NAMALWA (cell line): ENCODE measurements around the gene PRKAG2.
"Not testable (repeated sequence)": the region's sequence is repeated elsewhere in the genome, so short reads cannot be mapped to it uniquely, and the experiment has no call there.

Source experiments
- DNase-seq: peaks from one replicate; pipeline ENCODE4 v3.0.0-alpha.2; 2015; ENCODE audit warnings: low spot score

Gene PRKAG2

DNA sequence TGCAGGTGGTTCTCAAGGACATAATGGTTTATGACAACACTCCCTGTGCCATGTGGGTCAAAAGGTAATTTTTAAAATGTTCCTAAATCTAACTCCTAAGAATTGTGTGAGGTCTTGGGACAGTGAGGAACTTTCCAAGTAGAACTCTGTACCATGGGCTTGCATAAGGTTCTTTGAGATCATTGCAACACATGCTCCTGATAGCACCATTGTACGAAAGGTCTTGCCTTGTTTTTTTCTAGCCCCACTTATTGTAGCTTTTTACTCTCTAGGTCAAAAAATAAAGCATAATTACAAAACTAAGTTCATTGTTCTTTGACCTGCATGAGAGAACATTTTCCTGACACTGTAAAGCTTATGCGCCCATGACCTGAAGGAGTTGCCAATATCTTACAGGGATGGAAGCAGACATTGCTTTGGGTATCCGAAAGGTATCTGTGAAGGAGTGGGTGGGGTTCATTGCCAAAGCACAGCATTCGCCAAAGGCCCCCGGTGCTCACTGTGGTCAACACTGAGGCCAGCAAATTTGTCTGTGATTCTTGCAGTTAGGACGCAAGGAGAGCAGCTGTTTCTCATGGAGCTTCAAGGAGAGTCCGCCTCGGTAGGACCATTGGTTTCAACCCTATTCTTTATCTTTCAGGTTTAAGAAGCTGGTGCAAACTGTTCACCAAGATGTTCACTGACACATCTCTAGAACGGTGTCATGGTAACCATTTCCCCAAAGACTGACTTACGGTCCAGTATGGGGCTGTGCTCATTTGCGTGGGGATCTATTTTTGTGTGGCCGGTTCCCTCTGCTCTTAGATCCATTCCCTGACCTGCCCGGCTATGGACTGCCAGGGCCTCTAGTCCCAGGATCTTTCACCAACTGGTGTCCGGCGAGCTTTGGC lies 7.6 kb upstream of the PRKAG2 start:
- no peak for DNase-seq

DNA sequence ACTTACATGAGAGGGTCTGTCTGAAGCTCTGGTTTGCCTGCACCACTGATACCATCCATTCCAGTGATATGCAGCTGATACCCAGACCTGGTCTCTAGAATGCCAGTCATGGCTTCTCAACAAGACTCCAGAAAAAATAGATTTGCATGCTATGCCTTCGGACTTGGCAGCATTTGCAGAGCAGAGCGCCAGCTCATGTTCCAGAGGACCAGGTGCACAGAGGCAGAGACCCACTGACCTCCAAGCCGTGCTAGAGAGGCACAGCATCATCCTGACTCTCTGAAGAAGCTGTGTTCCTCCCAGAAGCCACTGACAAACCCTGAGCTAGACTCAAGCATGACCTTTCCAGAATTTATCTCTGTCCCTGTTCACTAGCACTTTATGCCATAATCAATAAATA lies 6.9 kb upstream of the PRKAG2 start:
- DNase-seq, result no peak

DNA sequence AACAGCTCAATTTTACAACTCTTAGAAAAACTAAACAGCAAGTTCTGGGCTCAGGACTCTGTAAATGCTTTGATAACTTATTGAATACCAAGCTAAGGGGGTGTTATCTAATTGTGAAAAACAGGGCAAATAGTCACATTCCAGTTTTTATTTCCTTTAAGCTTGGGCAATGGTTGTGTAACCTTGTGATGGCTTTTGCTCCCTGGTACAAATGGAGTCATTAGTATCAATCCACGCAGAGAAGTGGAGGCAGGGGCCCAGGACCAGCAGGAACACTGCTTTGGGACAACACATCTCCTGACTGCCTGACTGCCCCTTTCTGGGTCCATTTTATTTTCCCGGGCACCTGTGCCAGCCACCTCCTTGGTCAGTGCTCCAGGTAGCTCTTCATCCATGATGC lies 5.8 kb upstream of the PRKAG2 start:
- no peak for DNase-seq

DNA sequence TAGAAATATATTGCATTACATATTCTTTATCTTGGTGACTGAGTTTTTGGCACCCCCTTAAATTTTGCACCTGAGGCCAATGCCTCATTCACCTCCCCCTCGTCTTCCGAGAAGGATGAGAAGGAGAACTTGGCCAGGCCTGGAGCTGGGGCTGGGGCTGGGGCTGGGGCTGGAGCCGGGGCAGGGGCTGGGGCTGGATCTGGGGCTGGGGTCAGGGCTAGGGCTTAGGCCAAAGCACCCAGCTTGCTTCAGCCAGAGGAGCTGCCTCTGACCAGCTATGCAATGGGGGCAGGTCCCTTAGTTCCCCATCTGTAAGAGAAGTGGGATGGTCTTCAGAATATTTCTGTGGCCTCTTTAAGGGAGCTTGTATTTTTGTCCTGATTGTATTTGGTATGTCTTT lies 3.8 kb upstream of the PRKAG2 start:
- no peak for DNase-seq

DNA sequence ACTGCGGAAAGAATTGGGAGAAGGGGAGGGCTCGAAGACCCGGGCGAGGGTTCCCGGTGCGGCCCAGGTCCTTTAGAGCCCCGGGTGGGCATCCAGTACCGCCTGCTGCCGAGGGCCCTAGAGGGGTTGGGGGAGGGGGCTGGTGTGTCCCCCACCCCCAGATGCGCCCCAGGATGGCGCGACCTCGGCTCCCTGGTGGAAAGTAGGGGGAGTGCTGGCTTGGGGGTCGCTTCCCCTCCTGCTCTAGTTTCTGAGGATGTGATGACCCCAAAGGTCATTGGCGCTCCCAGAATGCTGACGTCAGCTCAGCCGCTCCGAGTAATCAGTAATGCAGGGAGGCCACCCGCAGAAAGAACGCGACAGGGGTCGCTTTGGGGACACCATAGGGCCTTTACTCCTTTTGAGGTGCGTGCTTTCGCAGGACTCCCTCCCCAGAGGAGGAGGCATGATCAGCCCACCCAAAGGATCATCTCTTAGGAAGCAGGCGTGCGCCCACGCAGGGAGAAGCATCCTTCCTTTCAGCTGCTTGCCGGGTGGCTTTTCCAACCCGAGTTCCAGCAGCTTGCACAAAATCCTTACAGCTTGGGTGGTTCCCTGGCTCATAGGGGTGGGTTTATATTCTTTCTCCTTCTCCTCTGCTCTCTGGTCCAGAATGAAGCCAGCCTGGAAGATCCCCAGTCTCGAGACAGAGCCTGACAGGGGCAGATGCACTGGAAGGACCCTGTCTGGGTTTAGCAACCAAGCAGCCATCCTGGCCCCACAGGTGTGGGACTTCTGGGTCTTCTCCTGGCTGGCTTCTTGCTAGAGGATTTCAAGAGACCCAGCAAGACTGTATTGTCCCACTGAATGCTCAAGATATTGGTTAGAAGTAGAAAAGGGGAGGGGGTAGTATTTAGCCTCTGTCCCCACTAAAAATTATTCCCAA lies 1.3 kb upstream of the PRKAG2 start:
- no peak for DNase-seq

DNA sequence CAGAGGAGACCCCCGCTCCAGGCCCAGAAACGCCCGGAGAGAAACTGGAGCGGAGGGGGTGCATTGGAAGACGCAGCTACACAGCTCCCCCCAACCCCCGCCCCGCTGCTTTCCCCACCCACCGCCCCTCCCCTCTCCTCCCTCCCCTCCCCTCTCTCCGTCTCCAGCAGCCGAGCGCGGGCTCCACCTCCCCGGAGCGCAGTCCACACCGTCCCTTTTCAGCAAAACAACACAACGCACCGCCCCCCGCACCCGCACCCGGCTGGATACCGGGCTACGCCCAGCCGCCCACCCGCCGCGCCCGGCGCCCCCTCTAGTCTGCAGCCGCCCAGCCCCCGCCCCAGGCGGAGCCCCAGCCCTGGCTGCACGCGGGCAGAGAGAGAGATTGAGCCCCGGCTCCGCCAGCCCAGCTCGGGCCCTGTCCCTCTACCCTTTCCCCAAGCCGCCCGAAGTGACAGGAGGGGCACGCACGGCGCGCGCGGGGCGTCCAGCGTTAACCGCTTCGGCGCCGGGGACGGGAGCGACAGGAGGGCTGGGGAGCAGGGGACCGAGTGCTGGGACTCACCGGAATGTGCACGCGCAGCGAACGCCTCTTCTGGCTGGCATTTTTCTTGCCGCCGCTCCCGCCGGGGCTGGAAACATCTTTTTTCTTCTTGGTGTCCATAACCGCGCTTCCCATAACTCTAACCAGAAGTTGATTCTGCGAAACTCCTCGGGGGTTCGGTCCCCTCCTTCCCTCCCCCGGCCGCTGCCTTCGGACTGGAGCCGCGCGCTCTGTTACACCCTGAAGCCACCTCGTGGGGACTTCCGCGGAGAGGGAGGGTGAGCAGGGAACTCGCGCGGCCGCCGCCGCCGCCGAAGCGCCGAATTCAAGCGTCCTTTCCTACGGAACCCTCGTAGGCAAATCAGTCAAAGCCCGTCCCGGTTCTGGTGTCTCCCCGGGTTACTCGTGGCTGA lies 695 bp downstream of the PRKAG2 start:
- no peak for DNase-seq

DNA sequence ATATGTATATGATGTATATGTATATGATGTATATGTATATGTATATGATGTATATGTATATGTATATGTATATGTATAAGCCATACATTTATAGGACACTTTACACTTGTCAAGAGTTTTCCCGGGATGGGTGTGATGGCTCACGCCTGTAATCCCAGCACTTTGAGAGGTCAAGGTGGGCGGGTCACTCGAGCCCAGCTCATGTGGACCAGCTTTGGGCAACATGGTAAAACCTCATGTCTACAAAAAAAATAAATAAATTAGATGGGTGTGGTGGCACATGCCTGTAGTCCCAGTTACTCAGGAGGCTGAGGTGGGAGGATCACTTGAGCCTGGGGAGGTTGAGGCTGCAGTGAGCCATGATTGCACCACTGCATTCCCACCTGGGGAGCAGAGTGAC lies 2.4 kb downstream of the PRKAG2 start:
- DNase-seq, result not testable (repeated sequence)

DNA sequence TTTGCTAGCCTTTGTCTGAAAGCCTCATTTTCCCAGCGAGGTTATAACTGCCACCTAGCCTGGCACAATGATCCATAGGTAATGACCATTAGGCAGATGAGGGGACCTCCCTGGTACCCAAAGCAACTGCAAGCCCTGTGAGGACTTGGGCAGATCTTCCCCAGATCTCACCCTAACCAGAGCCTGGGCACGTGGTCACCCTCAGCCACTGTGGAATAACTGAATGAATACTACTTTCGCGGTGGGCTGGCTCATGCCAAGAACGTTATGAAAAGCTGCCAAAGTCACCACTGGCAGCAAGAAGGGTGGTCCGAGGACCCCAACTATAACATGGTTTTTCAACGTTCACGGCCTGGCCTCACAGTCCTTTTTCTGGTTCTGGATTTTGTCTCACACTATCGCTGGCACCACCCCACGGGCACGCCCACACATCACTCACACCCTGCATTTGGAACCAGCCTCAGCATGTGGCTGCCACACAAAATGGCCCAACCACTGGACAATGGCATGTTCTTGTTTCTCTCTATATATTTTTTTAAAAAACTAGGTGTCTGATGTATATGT lies 3.4 kb downstream of the PRKAG2 start:
- no peak for DNase-seq

DNA sequence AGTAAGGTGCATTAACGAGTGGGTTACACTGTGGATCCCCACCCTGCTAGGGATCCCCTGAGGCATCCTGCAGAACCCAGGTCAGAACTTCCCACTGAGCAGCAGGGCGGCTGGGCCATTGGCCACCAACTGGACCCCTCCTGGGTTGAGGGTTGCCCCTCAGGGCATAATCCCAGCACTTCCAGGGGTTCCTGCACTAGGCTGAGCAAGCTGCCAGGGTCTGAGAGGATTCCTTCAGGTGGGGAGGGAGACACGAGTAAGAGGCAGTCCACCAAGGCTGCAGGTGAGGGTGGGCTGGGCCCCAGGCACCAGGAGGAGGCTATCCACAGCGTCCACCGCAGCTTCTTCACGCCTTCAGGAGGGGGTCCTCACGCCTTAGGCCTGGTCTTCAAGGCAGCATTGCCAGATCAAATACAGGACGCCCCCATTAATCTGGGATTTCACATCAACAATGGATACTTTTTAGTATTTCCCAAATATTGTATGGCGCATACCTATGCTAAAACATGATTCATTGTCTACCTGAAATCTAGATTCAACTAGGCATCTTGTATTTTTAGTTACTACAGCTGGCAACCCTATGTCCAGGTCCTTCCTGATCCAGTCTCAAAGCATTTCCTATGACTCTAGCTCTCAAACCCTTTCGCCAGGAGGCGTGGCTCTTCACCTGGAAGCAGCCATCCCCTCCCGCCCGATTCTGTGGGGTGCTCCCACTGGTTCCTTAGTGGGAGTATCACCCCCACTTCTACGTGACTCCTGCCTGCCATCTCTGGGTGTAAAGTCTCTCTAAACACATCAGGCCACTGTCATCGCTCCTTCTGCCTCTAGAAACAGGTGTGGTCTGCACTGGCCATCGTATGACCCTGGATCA lies 4.1 kb downstream of the PRKAG2 start:
- no peak for DNase-seq

DNA sequence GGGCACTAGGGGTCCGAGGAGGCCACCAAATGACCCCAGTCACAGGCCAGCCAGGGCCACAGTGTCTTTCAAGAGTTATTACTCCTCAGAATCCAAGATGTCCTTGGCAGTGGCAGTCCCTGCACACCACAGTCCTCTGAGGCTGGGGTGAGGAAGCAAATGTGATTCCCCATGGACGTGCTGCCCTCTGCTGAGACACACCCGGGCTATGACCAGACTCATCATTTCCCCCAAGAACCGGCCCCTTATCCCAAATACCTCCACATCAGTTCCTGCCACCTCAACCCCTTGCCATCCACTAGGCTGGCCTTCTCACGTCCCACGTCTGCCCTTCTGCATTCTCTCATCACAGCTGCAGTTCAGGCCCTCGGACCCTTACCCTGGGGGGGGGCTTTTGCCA lies 5.0 kb downstream of the PRKAG2 start:
- DNase-seq, result no peak

DNA sequence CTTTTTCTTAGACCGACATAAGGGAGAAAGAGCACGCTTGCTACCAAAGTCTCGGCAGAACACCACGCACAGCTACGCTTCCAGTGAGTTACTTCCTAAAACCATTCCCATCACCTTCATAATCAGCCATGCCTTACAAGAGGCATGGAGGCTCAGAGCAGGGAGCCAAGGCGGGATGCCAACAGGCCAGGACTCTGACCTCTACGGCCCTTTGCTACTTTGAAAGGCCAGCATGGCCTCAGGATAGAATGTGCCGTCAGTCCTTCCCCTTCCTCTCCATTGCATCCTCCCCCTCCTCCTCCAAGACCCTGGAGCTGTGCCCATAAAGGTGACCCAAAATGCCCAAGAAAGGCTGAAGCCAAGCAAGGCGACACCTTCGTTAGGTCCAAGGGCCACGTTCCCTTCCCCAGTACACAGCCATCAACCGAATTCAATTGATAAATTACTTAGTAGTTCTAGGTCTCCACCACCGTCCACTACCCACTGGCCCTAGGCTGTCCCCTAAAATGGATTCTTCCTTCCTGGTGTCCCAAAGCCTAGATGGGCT lies 5.7 kb downstream of the PRKAG2 start:
- no peak for DNase-seq

DNA sequence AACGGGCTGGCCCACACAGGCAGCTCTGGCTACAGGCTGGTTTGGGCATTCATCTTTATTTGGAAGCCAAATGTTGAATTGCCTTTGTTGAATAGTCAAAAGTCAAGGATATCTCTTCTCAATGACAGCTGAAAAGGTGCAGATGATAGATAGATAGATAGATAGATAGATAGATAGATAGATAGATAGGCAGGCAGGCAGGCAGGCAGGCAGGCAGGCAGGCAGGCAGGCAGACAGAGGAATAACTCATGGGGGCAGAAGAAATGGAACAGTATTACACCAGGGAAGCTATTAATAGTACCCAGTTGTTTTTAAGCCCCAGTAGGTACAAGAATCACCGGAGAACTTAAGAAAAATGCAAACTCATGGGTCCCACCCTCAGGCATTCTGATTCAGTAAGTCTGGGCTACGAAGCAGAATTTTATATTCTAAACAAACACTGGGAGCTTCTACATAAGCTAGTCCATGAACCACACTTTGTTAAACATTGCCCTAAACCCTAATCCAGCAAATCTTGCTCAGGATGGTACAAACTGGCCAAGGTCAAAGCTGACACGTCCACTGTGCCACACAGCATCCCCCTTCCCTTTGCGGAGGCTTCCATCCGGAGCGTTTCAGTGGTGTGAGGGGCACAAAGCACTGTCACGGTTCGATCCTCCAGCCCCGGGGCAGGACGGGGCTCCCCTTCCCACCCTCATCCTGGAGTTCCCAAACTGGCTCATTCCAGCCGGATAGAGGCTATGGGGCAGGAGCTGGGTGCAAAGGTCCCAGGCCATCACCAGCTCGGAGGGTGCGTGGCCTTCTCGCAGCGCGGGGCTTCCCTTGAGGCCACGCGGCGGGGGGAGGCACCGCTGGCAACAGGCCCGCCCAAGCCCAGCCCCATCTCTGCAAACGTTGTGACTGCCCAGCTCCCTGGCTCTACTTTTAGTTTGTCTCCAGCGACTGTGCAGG lies 6.7 kb downstream of the PRKAG2 start:
- DNase-seq, result no peak

DNA sequence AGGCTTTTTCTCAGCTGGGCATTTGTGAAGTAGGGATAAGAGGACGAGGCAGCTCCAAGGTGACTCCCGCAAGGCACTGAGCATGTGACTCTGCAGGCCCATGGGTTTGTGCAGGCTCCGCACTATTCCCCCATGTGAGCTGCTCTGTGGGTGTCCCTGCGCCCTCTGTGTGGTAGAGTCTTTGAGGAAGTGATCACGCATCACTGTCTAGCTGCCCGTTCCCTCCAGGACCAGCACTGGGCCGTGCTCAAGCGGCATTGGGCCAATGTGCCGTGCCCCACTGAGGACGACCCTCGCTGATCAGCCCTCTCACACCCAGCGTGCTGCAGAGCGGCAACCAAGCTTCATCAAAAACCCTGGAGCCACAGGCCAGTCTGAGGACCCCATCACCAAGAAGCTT lies 7.5 kb downstream of the PRKAG2 start:
- DNase-seq, result no peak

DNA sequence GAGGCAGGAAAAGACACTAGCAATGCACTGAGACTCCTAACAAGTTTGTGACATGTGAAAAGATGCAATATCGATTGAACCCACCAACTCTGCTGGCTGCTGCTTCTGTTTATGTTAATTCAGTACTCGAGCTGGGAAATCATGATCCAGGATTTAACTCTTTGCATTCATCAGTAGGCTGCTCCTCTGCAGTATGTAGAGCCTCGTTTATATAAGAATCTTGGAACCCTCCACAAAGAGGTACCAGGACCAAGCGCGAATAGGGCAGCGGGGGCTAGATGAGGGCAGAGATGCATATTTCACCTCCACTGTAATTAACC lies 7.8 kb downstream of the PRKAG2 start:
- DNase-seq, result no peak

DNA sequence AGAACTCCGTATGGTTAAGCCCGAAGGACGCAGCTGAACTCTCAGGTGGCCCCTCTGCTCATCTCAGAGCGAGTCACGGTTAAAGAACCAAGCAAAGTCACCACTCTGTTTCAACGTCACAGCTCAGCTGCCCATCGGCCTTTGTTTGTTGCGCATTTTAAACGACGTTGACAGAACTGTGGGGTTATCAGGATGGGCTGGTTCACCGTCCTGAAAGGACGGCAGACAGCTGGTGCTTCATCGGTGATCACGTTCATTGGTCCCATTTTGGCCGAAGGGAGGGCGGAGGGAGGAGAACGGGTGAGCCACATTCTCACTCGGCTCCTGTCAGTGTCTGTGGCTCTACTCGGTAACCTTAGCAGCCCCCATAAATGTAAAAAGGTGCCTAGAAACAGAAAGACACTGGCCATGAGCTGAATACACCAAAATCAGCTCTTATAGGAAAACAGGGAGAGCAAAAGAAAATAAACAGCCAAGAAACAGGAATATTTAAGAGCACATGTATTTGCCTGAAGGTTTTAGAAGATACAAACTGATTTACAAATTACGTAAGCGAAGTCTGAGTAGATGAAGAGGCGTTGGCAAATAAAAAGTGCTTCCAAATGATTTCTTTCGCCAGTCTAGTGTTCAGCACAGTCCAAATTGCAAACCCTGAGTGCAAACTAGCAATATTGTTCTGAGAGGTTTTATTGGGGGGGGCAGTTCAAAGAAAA lies 8.4 kb downstream of the PRKAG2 start:
- no peak for DNase-seq

DNA sequence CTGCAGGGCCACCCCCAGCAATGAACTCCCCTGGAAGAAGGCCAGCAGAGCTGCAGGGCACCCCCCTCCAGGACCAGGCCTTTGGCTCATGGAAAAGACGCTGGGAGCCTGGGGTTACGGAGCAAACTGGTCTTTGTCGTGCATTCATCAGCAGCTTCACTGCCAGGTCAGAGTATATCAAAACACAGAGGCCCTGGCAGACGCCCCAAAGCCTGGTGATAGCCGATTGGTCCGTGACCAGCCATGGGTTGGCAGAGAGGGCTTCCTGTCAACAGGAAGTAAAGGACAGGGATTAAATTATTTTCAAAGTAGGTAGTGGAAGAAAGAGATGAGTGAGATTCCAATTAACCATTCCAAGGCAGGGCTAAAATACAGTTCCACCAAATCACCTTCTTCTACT lies 9.0 kb downstream of the PRKAG2 start:
- DNase-seq, result no peak

DNA sequence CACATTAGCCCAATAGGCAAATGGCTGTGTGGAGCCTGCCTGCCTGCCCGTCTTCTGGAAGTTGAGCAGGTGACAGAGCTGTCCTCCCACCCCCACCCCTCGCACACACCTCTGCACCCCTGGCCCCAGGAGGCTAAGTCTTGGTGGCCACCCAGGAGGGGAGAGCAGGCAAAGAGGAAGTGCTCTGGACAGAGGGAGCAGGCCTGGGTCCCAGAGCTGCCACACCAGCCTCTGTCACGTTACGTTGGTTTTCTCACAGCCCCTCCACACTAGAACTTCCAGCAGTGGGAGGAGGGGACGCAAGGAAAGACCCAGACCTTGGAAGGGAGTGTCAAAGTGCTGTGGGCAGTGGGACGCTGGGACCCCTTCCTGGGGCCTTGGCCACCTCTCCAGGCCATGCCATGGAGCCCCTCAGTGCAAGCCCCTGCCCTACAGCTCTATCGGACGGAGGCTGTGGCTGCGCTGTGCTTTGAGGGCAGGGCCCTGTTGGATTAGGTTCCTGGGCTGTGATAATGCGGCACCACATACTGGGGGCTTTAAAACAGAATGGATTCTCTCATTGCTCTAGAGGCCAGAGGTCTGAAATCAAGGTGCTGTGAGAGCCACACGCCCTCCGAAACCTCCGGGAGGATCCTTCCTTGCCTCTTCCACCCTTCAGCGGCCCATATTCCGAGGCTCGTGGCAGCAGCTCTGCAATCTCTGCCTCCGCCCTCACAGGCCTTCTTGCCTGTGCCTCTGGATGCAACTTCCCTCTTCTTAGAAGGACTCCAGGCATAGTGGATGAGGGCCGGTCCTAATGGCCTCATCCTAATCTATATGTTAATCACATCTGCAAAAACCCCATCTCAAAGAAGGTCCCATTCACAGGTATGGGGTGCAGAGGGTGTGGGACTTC lies 9.9 kb downstream of the PRKAG2 start:
- no peak for DNase-seq

DNA sequence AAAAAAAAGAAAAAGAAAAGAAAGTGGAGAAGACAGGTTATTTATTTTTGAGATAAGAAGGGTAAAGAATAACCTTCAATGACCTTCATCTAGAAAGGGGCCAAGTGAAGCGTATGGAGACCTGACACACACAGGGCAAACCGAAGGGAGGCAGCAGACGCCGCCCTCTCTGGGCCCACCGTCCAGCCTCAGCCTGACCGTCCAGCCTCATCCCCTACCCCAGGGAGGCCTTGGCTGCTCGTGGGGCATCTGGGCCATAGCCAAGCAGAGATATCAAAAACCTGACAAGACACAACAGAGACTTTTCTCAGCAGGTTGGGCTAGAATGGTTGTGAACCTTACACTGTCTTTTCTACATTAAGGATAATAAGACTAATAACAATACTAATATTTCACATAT lies 10.9 kb downstream of the PRKAG2 start:
- DNase-seq, result no peak
